OCI-LY3 (cell line): Measurements from ENCODE around the gene DRD2.

Experiments used
- H2AFZ ChIP-seq: fragments of 200-600, 300-600 bp; shearing (Covaris generic); 2 replicates; pipeline ENCODE4 v1.6.0; 2014; ENCODE audit warnings: antibody characterized with exemption, low read depth, low read length
- H3K27ac ChIP-seq: fragments of 200-600, 300-600 bp; sonication (generic); 2 replicates; pipeline ENCODE4 v1.5.1; 2014; ENCODE audit warnings: mild to moderate bottlenecking, low read length, moderate library complexity, mixed read lengths
- H3K27me3 ChIP-seq: fragments of 200-600, 300-600 bp; sonication (generic); 2 replicates; pipeline ENCODE4 v1.6.1; 2014; ENCODE audit warnings: low read depth, low read length, mixed read lengths
- H3K36me3 ChIP-seq: fragments of 200-600, 300-600 bp; sonication (generic); replicated peaks from 2 replicates; pipeline ENCODE3; 2014; ENCODE audit warnings: low read depth, low read length, mixed read lengths
- H3K4me1 ChIP-seq: fragments of 300-600, 200-600 bp; sonication (generic); 2 replicates; pipeline ENCODE4 v1.6.1; 2014; ENCODE audit warnings: low read length, mixed read lengths
- H3K4me2 ChIP-seq: fragments of 200-600, 300-600 bp; sonication (generic); 2 replicates; pipeline ENCODE4 v1.6.1; 2014; ENCODE audit warnings: low read length, mixed read lengths
- H3K4me3 ChIP-seq: fragments of 300-600, 200-600 bp; sonication (generic); 2 replicates; pipeline ENCODE4 v1.5.1; 2014; ENCODE audit warnings: antibody characterized with exemption, mild to moderate bottlenecking, low read length, moderate library complexity
- H3K79me2 ChIP-seq: fragments of 300-600, 200-600 bp; shearing (Covaris generic); 2 replicates; pipeline ENCODE4 v1.6.1; 2014; ENCODE audit warnings: mild to moderate bottlenecking, low read length, mixed read lengths
- H3K9ac ChIP-seq: fragments of 300-600, 200-600 bp; shearing (Covaris generic); 2 replicates; pipeline ENCODE4 v1.6.0; 2014; ENCODE audit warnings: mild to moderate bottlenecking, low read length, moderate library complexity
- H3K9me3 ChIP-seq: fragments of 200-600, 300-600 bp; shearing (Covaris generic); 2 replicates; pipeline ENCODE4 v1.6.1; 2014; ENCODE audit warnings: low read length, mixed read lengths; ENCODE audit not compliant: insufficient read depth
- H4K20me1 ChIP-seq: fragments of 200-600, 300-600 bp; sonication (generic); 2 replicates; pipeline ENCODE4 v1.6.1; 2016; ENCODE audit warnings: low read length, mixed read lengths; ENCODE audit not compliant: insufficient read depth
- EZH2phosphoT487 ChIP-seq: fragments of 200-600 bp; shearing (Covaris generic); IDR thresholded peaks from 2 replicates; pipeline ENCODE4 v1.6.1; 2018; ENCODE audit warnings: antibody characterized with exemption, mixed run types, low read depth
- TF ChIP-seq, protein P1 (sequence below): fragments of 200-600, 300-600 bp; sonication (generic); IDR thresholded peaks from 2 replicates; pipeline ENCODE4 v1.5.1; 2014; ENCODE audit warnings: antibody characterized with exemption, low read length, low read depth

DRD2 gene

GRCh38 chr11:113405724-113406478 lies 69.3 kb downstream of the DRD2 start:
- H3K4me1 ChIP-seq: no peaks in the 10 kb centered on the region
- H3K4me3 ChIP-seq: no peak overlapping the region
- H3K27me3 ChIP-seq: peaks cover 8% of the 10 kb centered on the region; the same call in 1 of the 2 replicates
- H2AFZ ChIP-seq: no peak overlapping the region
- H3K9ac ChIP-seq: no peak overlapping the region
- no peaks in the 10 kb centered on the region for H4K20me1 ChIP-seq
- no peaks in the 10 kb centered on the region for H3K79me2 ChIP-seq
- no peaks in the 10 kb centered on the region for H3K9me3 ChIP-seq
- TF ChIP-seq, protein P1, sequence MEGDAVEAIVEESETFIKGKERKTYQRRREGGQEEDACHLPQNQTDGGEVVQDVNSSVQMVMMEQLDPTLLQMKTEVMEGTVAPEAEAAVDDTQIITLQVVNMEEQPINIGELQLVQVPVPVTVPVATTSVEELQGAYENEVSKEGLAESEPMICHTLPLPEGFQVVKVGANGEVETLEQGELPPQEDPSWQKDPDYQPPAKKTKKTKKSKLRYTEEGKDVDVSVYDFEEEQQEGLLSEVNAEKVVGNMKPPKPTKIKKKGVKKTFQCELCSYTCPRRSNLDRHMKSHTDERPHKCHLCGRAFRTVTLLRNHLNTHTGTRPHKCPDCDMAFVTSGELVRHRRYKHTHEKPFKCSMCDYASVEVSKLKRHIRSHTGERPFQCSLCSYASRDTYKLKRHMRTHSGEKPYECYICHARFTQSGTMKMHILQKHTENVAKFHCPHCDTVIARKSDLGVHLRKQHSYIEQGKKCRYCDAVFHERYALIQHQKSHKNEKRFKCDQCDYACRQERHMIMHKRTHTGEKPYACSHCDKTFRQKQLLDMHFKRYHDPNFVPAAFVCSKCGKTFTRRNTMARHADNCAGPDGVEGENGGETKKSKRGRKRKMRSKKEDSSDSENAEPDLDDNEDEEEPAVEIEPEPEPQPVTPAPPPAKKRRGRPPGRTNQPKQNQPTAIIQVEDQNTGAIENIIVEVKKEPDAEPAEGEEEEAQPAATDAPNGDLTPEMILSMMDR: no peak
- TF ChIP-seq EZH2phosphoT487: no peak
- H3K27ac ChIP-seq: no peak overlapping the region
- no peak overlapping the region for H3K4me2 ChIP-seq
- H3K36me3 ChIP-seq: no peaks in the 10 kb centered on the region

GRCh38 chr11:113404859-113405430 lies 70.3 kb downstream of the DRD2 start:
- no peaks in the 10 kb centered on the region for H3K79me2 ChIP-seq
- no peaks in the 10 kb centered on the region for H3K9me3 ChIP-seq
- no peak overlapping the region for H3K27ac ChIP-seq
- no peaks in the 10 kb centered on the region for H3K4me1 ChIP-seq
- H3K9ac ChIP-seq: no peak overlapping the region
- no peak overlapping the region for H3K4me2 ChIP-seq
- H2AFZ ChIP-seq: no peak overlapping the region
- H3K36me3 ChIP-seq: no peaks in the 10 kb centered on the region
- peaks cover 8% of the 10 kb centered on the region; the same call in 1 of the 2 replicates for H3K27me3 ChIP-seq
- TF ChIP-seq EZH2phosphoT487: no peak
- TF ChIP-seq, protein P1: no peak
- no peaks in the 10 kb centered on the region for H4K20me1 ChIP-seq
- H3K4me3 ChIP-seq: no peak overlapping the region

GRCh38 chr11:113401718-113402117 lies 73.5 kb downstream of the DRD2 start:
- H3K27ac ChIP-seq: no peak overlapping the region
- peaks cover 8% of the 10 kb centered on the region; the same call in 1 of the 2 replicates for H3K27me3 ChIP-seq
- H3K9ac ChIP-seq: no peak overlapping the region
- no peak for TF ChIP-seq EZH2phosphoT487
- TF ChIP-seq, protein P1: no peak
- no peaks in the 10 kb centered on the region for H3K4me1 ChIP-seq
- no peaks in the 10 kb centered on the region for H3K79me2 ChIP-seq
- H3K36me3 ChIP-seq: no peaks in the 10 kb centered on the region
- no peak overlapping the region for H2AFZ ChIP-seq
- no peaks in the 10 kb centered on the region for H3K9me3 ChIP-seq
- H3K4me2 ChIP-seq: no peak overlapping the region
- no peaks in the 10 kb centered on the region for H4K20me1 ChIP-seq
- H3K4me3 ChIP-seq: no peak overlapping the region

- no peaks in the 10 kb centered on the region for H3K4me1 ChIP-seq
- H3K9me3 ChIP-seq: no peaks in the 10 kb centered on the region
- no peaks in the 10 kb centered on the region for H4K20me1 ChIP-seq
- no peak for TF ChIP-seq EZH2phosphoT487
- TF ChIP-seq, protein P1: no peak
- no peaks in the 10 kb centered on the region for H3K79me2 ChIP-seq
- no peak overlapping the region for H3K4me2 ChIP-seq
- H3K4me3 ChIP-seq: no peak overlapping the region
- no peak overlapping the region for H3K9ac ChIP-seq
- peaks cover 8% of the 10 kb centered on the region; the same call in 1 of the 2 replicates for H3K27me3 ChIP-seq
- H3K36me3 ChIP-seq: no peaks in the 10 kb centered on the region
- no peak overlapping the region for H2AFZ ChIP-seq
- H3K27ac ChIP-seq: no peak overlapping the region
These were observed 74.5 kb downstream of the DRD2 start for GRCh38 chr11:113400631-113401230.
